ENCODE measurements around the gene PTPRZ1. TPM values are rescaled to one million over a fixed set of nuclear protein-coding genes. Genes with fewer than 3 reads are reported as not detected.

Gene PTPRZ1
- total RNA-seq, 3 donors from 2014 or later: 0.49 to 9.1 (median 0.67) TPM

DNA sequence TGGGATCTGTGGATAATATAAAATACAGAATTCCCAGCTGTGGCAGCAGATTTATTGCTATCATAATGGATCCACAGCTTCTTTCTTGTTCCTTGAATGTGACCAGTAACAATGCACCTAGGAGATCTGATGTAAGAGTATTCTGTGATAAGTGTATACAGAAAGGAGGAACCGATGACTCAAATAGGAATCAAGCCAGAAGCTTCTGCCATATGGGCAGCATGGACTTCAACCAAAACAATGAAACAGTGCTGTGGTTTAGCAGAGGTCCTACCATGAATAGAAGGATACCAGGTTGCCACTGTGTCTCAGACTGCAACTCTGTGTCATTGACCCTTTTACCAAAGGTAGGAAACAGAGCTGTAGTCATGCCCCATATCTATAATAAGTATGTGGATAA is 81.8 kb downstream of the PTPRZ1 start:
- H3K9me3 ChIP-seq: no peaks in the 10 kb centered on the region
- TF ChIP-seq, protein P1, sequence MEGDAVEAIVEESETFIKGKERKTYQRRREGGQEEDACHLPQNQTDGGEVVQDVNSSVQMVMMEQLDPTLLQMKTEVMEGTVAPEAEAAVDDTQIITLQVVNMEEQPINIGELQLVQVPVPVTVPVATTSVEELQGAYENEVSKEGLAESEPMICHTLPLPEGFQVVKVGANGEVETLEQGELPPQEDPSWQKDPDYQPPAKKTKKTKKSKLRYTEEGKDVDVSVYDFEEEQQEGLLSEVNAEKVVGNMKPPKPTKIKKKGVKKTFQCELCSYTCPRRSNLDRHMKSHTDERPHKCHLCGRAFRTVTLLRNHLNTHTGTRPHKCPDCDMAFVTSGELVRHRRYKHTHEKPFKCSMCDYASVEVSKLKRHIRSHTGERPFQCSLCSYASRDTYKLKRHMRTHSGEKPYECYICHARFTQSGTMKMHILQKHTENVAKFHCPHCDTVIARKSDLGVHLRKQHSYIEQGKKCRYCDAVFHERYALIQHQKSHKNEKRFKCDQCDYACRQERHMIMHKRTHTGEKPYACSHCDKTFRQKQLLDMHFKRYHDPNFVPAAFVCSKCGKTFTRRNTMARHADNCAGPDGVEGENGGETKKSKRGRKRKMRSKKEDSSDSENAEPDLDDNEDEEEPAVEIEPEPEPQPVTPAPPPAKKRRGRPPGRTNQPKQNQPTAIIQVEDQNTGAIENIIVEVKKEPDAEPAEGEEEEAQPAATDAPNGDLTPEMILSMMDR (IDR thresholded peaks at IDR 0.05): no peak
- no peak for DNase-seq
- intact Hi-C loops (cut with DNase I, micrococcal nuclease): no loop called here
- no peak for ATAC-seq
- H3K4me3 ChIP-seq: no peak overlapping the region
- H3K36me3 ChIP-seq (ENCODE audit: low read depth): no peaks in the 10 kb centered on the region
- no peaks in the 10 kb centered on the region for H3K4me1 ChIP-seq (ENCODE audit: low read depth)

DNA sequence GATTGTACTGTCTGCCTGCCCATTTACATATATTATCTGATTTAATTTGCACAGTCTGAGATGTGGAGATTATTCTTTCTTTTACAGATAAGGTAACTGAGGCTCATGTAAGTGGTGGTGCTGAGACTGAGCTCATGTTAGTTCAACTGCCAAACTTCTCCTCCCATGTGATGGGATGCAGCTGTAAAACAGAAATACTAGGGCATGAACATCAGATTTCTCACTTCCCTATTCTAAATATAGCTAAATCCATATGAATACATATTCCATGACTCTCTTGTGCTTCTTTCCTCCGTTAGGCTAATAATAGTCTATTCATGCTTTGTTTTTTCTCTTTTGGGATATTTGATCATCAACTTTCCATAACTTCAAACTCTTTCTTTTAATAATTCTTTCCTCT is 84.7 kb downstream of the PTPRZ1 start:
- Histone ChIP-seq H3K9me3 (no peaks in the 10 kb centered on the region), H3K4me3 (no peak overlapping the region), H3K36me3 (ENCODE audit: low read depth) (no peaks in the 10 kb centered on the region), H3K4me1 (ENCODE audit: low read depth) (no peaks in the 10 kb centered on the region)
- no peak for DNase-seq
- TF ChIP-seq, protein P1 (IDR thresholded peaks at IDR 0.05): no peak
- ATAC-seq: no peak
- intact Hi-C loops (cut with DNase I, micrococcal nuclease): no loop called here

DNA sequence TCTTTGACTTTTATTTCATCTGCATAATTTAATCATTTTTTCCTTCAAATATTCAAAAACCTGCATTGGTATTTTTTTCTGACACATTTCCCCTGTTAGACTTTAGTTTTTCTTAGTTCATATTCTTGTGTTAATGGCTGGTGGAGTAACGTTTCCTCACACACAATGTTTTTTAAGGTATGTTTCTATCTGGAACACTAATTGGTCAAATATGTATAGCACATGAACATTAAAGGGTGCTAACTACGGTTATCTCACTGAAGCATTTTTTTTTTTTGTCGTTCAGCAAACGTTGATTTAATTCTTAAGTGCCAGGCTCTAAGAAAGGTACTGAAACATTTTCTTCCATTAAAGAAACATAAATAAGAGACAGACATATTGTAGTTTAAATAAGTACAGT is 87.7 kb downstream of the PTPRZ1 start:
- TF ChIP-seq, protein P1 (IDR thresholded peaks at IDR 0.05): no peak
- no peaks in the 10 kb centered on the region for H3K9me3 ChIP-seq
- no peak overlapping the region for H3K4me3 ChIP-seq
- H3K36me3 ChIP-seq (ENCODE audit: low read depth): no peaks in the 10 kb centered on the region
- DNase-seq (no peak), ATAC-seq (no peak)
- intact Hi-C loops (cut with DNase I, micrococcal nuclease): no loop called here
- no peaks in the 10 kb centered on the region for H3K4me1 ChIP-seq (ENCODE audit: low read depth)

DNA sequence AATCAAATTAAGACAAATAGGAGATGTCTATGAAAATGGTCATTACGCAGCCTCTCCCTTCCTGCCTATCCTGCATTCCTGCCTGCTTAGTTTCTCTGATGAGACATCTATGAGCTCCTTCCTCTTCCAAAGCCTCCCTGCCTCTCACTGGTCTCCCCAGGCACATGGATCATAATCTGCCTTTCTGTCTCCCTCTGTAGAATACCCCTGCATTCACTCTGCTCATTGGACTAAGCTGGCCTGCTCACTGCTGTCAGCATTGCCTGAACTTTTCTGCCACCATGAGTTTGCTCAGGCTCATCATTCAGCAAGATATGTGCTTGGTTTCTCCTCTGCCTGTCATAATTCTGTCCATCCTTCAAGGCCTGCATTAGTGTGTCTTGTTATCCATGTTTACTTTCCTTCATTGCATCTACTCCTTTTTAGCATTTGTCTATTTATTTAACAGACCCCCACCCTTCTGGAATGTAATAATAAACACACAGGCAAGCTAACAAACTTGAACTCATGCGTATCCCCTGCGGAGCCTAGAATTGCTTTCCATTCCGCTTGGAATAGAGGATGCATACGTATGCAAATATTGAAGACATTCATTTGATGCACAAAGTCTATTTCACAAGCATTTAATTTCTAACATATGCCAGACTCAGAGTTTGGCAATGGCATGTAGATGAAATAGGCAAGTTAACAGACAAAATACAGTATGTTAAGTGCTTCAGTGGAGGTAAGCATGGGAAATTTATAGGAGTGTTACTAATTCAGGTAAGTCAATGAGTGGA is 88.3 kb downstream of the PTPRZ1 start:
- H3K36me3 ChIP-seq (ENCODE audit: low read depth): no peaks in the 10 kb centered on the region
- TF ChIP-seq, protein P1 (IDR thresholded peaks at IDR 0.05): no peak
- no peak overlapping the region for H3K4me3 ChIP-seq
- no peaks in the 10 kb centered on the region for H3K9me3 ChIP-seq
- ATAC-seq: no peak
- intact Hi-C loops (cut with DNase I, micrococcal nuclease): no loop called here
- no peak for DNase-seq
- H3K4me1 ChIP-seq (ENCODE audit: low read depth): no peaks in the 10 kb centered on the region

DNA sequence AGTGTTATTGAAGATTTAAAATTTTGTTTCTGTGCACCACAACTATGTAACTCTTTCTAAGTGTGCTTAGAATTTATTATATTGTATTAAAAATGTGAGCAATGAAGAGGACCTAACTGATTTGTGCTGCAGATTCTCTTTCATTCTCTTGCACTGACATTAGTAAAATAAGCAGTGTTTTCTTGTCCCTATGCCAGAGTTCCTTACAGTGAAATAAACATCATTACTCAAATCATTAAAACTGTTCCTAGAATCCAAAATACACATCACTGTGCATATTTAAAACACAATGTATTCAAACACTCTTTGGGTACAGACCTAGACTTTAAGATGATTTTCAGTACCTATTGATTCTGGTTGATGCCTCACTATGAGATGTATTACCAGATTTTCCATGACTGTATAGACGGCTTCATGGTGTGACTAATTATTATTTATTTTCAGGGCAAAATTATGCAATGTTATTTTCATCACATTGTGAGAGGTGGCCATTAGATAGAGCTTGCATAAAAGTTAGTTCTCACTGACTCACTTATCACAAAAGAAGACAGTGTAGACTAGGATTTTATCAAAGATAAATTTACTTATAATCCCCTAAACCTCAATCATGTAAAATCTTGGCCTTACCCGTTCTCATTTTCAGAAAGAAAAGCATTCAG is 93.4 kb downstream of the PTPRZ1 start:
- ATAC-seq: no peak
- TF ChIP-seq, protein P1 (IDR thresholded peaks at IDR 0.05): no peak
- intact Hi-C loops (cut with DNase I, micrococcal nuclease): no loop called here

More for the DNA sequence above, 93.4 kb downstream of the PTPRZ1 start:
- no peaks in the 10 kb centered on the region for H3K9me3 ChIP-seq
- H3K4me3 ChIP-seq: no peak overlapping the region
- H3K36me3 ChIP-seq (ENCODE audit: low read depth): no peaks in the 10 kb centered on the region
- DNase-seq: no peak
- H3K4me1 ChIP-seq (ENCODE audit: low read depth): no peaks in the 10 kb centered on the region
